GM20000 (cell line): Measurements from ENCODE around the gene SPR.

Source experiments
- DNase-seq: peaks from one replicate; pipeline ENCODE4 v3.0.0; 2012; ENCODE audit warnings: low spot score
- TF ChIP-seq, protein P1 (sequence below): IDR thresholded peaks from 2 replicates; pipeline ENCODE4 v1.5.1; 2012; ENCODE audit warnings: mild to moderate bottlenecking, control low read depth; ENCODE audit errors: extremely low read depth, missing control alignments

SPR gene

DNA sequence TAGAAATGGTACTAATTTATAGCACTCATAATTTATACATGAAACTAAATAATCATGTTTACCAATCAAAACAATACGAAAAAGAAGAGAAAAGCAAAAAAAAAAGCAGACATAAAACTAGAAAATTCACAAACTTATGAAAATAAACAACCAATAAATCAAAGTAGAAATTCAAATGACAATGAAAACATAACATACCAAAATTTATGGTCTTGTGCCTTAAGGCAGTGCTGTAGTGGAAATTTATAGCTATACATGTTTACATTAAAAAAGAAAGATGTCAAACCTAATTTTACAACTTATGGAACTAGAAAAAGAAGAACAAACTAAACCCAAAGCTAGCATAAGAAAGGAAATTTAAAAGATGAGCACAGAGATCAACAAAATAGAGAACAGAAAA lies 16.1 kb upstream of the SPR start:
- no peak for DNase-seq
- TF ChIP-seq, protein P1, sequence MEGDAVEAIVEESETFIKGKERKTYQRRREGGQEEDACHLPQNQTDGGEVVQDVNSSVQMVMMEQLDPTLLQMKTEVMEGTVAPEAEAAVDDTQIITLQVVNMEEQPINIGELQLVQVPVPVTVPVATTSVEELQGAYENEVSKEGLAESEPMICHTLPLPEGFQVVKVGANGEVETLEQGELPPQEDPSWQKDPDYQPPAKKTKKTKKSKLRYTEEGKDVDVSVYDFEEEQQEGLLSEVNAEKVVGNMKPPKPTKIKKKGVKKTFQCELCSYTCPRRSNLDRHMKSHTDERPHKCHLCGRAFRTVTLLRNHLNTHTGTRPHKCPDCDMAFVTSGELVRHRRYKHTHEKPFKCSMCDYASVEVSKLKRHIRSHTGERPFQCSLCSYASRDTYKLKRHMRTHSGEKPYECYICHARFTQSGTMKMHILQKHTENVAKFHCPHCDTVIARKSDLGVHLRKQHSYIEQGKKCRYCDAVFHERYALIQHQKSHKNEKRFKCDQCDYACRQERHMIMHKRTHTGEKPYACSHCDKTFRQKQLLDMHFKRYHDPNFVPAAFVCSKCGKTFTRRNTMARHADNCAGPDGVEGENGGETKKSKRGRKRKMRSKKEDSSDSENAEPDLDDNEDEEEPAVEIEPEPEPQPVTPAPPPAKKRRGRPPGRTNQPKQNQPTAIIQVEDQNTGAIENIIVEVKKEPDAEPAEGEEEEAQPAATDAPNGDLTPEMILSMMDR: no peak

DNA sequence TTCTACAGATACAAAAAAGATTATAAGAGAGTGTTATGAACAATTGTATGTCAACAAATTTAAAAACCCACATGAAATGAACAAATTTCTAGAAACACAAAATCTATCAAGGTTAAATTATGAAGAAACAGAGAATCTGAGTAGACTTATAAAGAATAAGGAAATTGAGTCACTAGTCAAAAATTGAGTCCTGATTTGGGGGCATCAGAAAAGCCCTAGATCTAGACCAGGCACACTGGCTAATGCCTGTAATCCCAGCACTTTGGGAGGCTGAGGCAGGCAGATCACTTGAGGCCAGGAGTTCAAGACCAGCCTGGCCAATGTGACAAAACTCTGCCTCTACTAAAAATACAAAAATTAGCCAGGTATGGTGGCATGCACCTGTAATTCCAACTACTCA lies 15.3 kb upstream of the SPR start:
- no peak for DNase-seq
- TF ChIP-seq, protein P1: no peak

DNA sequence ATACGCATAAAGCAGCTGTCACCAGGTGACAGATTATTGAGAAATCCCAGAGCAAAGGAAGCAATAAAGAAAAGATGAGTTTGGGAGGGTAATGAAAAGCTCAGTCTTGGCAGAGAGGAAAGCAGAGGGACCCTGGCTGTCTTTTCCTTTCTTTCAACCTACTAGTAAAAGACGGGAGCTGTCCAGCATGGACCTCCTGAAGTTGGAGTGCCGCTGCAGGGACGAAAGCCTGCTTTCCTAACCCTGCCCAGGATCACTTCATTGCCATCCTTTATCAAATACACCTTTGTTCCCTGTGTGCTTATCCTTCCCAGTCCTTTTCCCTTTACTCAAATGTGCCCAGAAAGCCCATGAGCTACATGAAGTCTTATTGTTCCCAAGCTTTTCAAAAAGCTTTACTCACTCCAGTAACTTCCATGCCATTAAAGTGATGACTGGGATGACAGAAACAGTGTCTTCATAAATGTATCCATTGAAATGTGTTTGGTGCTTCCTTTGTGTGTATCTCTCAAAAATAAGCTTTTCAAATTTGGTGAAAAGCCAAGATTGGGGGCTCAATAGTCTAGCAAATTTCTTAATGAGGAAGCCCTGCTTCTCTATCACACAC lies 3.7 kb upstream of the SPR start:
- TF ChIP-seq, protein P1: no peak
- DNase-seq: peak; percentile 54

DNA sequence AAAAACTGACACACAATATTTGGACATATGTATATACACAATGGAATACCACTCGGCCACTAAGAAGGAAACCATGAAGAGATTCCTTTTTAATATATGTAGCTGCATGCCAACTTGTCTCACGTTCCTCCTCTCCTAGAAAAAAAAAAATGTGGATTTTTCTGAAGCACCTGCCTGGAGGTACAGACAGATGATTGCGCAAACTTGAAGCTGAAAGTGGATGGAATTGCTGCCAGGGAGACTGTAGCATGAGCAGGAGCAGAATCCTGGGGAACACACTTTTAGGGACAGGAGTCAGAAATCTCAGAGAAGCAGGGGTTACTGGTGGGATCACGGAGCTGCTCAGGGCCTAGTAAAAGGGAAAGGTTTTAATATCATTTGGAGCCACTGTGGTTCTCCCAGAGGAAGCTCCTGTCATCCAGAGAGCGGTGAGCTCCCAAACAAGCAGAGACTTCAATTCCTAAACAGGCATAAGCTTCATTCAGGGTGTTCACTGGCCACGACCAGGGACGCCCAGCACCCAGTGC lies 640 bp upstream of the SPR start:
- no peak for DNase-seq
- TF ChIP-seq, protein P1: no peak

DNA sequence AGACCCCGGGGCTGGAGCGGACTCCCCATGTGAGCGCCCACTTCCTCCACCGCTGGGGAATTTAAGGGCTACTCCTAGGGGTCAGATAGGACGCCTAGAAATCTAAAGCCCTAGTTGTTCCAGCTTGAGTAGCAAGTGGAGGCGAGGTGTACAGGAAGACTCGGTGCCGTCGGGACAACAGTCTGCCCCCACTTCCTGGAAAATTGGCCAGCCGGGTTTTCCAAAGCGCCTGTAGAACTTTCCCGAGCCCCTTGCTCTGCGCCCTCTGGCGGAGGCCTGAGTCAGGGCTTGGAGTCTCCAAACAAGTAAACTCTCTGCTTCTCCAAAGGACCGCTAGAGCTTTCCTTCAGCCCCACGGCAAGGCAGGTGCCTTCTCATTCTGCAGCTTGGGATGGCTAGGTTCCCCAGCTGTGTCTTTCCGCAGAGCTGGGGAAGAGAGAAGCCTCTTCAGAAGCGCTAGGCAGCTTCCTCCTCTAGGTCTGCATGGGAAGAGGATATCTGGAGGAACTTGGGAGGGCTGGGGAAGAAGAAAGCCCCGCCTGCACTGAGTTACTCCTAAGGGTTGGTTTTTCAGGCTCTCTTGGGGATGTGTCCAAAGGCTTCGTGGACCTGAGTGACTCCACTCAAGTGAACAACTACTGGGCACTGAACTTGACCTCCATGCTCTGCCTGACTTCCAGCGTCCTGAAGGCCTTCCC lies 681 bp downstream of the SPR start:
- TF ChIP-seq, protein P1: peak; percentile 80
- peak; percentile 73 for DNase-seq

DNA sequence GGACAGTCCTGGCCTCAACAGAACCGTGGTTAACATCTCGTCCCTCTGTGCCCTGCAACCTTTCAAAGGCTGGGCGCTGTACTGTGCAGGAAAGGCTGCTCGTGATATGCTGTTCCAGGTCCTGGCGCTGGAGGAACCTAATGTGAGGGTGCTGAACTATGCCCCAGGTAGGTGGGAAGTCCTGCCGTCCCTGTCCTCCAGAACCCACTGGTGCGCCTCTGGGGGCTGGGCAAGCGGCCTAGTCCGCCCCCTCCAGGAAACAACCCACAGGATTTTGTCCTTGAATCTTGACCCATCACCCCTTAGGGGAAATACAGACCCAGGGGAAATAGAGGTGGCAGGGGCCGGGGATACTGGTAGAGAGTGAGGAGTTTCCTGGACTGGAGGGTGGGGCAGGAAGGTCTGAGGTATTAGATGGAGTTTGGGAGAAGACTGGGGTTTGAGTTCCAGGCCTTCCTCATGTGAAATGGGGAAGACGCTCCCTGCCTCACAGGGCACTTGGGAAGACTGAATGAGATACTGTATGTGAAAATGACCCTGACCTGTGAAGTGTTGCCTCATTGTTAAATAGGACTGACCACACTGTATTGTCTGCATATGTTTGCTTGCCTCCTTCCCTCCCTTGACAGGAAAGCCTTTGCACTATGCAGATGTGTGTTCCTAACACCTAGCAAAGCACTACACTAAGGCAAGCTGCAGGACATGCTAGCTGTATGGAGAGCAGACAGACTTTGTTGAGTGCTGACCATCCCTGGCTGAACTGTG lies 1.4 kb downstream of the SPR start:
- TF ChIP-seq, protein P1: no peak
- DNase-seq: no peak

DNA sequence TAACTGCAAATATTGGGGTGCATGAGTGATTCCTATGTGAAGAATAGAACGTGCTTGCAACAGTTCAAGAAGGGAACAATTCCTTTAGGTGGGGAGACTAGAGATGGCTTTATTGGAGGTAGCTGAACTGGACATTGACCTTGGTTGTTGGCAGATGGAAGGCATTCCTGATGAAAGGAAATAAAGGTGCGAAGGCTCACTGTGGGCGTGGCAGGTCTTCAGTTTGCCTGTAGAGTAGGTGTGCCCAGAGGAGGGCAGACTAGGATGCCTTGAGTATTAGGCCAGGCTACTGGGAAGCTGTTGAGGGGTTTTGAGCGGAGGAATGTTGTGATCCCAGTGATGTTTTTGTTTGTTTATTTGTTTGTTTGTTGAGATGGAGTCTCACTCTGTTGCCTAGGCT lies 2.8 kb downstream of the SPR start:
- no peak for DNase-seq
- TF ChIP-seq, protein P1: no peak
